SIG-M5 (cell line): Measurements from ENCODE around the gene AGBL1.
"Not testable (repeated sequence)": the region's sequence is repeated elsewhere in the genome, so short reads cannot be mapped to it uniquely, and the experiment has no call there.

Experiments
- DNase-seq: peaks from one replicate; lab custom pipeline; 2025; lab: John Stamatoyannopoulos, UW

AGBL1 gene

GRCh38 chr15:86505951-86506350 lies 426.3 kb downstream of the AGBL1 start:
- no peak for DNase-seq

GRCh38 chr15:86506401-86506800 lies 426.7 kb downstream of the AGBL1 start:
- DNase-seq = no peak

- no peak for DNase-seq
Measured at GRCh38 chr15:86515625-86516024, 436.0 kb downstream of the AGBL1 start.

- no peak for DNase-seq
Measured at GRCh38 chr15:86522721-86523120, 443.1 kb downstream of the AGBL1 start.

GRCh38 chr15:86526938-86527690 lies 447.4 kb downstream of the AGBL1 start:
- no peak for DNase-seq

GRCh38 chr15:86528094-86528493 lies 448.4 kb downstream of the AGBL1 start:
- DNase-seq = not testable (repeated sequence)

- DNase-seq = no peak
Measured at GRCh38 chr15:86538141-86538540, 458.5 kb downstream of the AGBL1 start.

GRCh38 chr15:86540840-86541467 lies 461.3 kb downstream of the AGBL1 start:
- DNase-seq = no peak

- DNase-seq = no peak
Measured at GRCh38 chr15:86541540-86541939, 461.9 kb downstream of the AGBL1 start.

GRCh38 chr15:86550075-86550474 lies 470.4 kb downstream of the AGBL1 start:
- no peak for DNase-seq

GRCh38 chr15:86553108-86553507 lies 473.4 kb downstream of the AGBL1 start:
- no peak for DNase-seq

GRCh38 chr15:86555098-86555497 lies 475.4 kb downstream of the AGBL1 start:
- DNase-seq = no peak

GRCh38 chr15:86555939-86556338 lies 476.3 kb downstream of the AGBL1 start:
- DNase-seq = no peak

GRCh38 chr15:86556396-86557017 lies 476.8 kb downstream of the AGBL1 start:
- DNase-seq = no peak

- no peak for DNase-seq
Measured at GRCh38 chr15:86557018-86557550, 477.4 kb downstream of the AGBL1 start.

- no peak for DNase-seq
Measured at GRCh38 chr15:86558252-86558651, 478.6 kb downstream of the AGBL1 start.

- no peak for DNase-seq
Measured at GRCh38 chr15:86558686-86559085, 479.0 kb downstream of the AGBL1 start.

- no peak for DNase-seq
Measured at GRCh38 chr15:86568378-86568777, 488.7 kb downstream of the AGBL1 start.

GRCh38 chr15:86570738-86571137 lies 491.1 kb downstream of the AGBL1 start:
- no peak for DNase-seq

GRCh38 chr15:86571873-86572272 lies 492.2 kb downstream of the AGBL1 start:
- no peak for DNase-seq

- no peak for DNase-seq
Measured at GRCh38 chr15:86572368-86572841, 492.7 kb downstream of the AGBL1 start.

GRCh38 chr15:86573476-86573875 lies 493.8 kb downstream of the AGBL1 start:
- no peak for DNase-seq

GRCh38 chr15:86588413-86588812 lies 508.7 kb downstream of the AGBL1 start:
- DNase-seq = no peak
